HL-60/S4 (cell line): ENCODE results near the gene PAX5.

Experiments used
- in situ Hi-C: fragments of 300-500 bp; cut with MboI; formaldehyde crosslinking; loops from 2 replicates; pipeline ENCODE4 v1.14.3; 2022; ENCODE audit warnings: low sequenced_read_pairs

The PAX5 gene

DNA sequence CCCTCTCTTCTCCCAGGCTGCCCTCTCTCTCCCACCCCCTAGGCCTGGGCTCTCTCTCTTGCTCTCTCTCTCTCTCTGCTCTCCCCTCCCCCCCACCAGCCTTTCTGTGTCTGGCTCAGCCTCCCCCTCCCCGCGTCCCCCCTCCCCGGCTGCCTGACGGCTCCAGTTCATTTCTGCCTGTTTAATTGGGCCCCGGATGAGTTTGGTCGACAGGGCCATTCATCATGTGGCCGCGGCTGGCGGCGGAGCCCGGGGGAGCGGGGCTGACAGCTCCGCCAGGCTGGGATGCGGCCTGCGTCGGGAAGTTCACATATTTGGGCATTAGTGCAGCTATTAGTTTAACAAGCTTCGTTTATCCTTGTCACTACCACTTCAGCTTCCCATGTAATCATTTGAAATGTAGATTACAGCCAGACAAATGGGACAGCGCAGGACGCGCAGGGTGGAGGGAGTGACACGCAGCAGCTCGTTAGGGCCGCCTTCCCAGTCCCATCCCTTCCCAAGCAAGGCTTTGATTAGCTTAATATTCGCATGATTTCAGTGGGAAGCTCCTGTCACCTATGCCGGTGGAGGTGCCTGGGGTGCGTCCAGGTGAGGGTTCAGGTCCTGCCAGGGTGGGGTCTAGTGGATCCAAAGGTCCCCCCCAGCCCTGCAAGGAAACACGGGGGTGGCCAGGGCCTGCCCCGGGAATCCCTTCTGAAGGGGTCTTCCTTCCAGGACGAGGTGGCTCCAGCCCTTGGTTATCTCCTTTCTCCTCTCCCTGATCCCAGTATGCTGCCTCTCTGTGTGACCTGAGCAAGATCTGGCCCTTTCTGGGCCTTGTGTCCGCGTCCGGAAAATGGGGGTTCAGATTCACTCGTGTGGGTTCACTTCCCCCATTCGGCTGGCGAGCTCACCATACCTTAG, 214.8 kb downstream of the PAX5 start:
- in situ Hi-C loops = no loop called here

DNA sequence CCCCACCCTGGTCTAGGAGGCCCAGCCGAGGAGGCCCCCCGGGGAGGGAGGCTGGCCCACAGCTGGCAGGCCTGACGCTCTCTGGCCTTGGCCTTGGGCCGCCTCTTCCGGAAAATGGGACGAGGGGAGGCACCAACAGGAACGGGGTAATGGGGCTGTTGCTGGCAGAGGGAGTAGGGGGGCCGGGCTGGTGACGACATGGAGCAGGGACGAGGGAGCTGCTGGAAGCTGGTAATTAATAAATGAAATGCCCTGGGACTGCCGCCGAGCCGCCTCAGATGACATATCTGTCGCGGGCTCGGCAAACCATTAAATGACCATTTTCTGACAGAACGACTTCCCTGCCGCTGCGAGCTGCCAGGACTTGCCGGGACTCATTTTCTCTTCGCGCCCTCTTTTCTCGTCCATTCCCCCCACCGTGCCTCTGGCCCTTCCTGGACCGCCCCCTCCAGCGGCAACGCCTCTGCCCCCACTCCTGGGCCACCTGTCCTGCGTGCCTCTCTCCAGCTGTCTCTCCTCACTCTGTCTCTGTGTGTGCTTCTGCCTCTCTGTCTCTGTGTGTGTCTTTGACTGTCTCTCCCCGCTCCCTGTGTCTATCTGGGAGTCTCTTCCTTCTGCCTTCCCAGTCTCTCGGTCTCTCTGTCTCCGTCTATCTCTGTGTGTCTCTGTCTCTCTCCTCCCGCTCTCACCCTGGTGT, 215.7 kb downstream of the PAX5 start:
- in situ Hi-C loops = no loop called here

DNA sequence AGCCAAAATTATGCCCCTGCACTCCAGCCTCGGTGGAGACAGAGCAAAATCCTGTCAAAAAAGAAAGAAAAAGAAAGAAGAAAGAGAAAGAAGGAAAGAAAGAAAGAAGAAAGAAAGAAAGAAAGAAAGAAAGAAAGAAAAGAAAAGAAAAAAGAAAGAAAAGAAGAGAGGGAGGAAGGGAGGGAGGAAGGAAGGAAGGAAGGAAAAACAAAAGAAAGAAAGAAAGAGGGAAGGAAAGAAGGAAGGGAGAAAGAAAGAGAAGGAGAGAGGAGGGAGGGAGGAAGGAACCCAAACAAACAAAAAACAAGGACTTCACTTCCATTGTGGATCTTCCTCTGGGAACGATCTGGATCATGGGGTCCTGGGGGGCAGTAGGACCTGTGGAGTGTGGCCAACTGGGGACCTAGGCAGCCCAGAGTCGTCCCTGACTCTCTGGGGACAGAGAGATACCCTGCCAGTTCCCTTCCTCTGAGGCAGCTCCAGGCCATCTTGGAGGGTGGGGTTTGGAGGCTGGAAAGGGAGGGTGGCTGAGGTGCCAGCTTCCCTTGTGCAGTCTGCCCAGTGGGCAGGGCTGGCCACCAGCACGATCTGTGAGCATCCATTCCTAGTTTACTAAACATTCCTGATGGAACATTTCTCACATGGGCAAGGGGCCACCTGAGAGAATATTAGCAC, 216.8 kb downstream of the PAX5 start:
- in situ Hi-C loops = no loop called here

DNA sequence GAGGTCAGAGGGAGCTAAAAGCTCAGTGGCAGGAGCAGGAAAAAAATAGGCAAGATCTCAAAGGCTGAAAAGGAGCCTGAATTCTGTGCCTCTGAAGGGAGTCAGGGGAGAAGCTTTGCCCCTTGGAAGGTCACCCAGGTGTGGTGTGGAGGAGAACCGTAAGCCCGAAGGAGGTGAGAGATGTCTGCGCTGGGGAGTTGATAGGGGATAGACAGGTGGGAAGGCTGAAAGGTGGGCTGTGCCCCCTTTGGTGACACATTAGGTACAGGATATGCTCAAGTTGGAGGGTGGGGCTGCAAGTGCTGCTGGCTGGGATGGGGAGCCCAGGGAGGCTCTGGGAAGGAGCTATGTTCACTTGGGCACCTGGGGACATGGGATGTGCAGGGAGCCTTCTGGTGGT, 217.7 kb downstream of the PAX5 start:
- in situ Hi-C loops = no loop called here

DNA sequence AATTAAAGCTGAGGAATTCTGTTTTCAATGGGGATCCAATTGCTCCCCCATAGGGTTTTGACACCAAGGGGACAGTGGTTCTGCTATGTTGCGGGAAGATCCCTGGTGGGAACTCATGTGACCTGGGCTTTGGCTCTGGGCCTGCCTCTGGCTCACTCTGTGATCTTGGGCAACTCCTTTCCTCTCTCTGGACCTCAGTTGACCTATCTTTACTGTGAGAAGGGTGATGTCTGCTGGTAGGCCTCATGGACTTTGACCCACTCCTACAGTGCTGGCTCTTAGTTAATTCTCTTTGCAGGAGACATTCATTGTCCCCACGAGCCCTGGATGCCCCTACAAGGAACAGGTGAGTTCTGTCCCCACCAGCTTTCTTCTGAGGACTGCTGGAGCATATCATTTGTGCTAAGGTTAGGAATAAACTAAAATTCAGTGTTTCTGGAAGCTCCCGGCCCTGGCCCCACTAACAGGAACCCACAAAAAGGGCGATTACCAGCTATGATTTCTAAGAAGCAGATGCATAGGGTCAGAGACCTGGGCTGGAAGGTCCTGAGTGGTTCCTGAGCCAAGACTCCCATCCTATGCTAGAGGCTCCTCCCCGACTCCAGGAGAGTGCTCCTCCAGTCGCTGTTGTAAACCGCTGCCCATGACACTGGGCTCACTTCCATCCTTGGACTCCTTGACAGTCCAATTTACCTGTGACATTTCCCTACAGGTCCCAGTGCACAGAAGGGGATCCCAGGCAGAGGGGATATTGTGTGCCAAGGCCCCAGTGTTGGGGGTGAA, 218.3 kb downstream of the PAX5 start:
- in situ Hi-C loops = no loop called here

DNA sequence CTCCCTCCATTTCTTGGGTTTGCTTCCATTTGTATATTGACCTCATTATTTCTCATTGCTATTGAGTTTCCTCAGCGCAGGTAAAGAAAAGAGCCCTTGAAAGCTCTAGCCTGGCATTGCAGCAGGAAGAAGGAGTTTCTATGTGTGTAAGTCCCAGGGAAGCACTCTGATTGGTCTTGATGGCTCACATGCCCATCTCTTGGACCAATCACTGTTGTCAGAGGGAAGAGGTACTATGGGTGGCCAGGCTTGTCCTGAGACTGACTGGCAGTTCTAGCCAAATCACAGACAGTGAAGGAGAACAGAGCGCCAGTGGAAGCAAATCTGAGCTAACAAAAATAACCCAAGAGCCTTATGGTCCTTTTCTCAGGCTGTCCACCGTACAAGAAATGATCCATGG, 219.0 kb downstream of the PAX5 start:
- in situ Hi-C loops = no loop called here

DNA sequence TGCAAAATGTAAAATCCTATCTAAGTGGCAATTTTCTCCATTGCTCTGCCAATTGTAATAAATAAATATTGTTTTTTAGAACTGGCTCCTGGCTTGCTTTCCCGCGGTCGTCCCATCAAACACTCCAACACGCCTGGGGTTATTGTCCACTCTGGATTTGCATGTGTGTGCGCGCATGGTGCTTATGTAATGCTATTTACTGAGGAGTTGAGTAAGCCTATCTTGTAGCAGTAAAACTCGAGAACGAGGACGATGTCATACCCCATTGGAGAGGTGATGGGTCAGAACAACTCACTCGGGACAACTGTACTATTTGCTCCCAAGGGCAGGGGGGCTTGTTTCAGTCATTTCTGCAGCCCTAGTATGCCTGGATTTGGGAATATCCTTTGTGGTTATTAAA, 220.9 kb downstream of the PAX5 start:
- in situ Hi-C loops = no loop called here

DNA sequence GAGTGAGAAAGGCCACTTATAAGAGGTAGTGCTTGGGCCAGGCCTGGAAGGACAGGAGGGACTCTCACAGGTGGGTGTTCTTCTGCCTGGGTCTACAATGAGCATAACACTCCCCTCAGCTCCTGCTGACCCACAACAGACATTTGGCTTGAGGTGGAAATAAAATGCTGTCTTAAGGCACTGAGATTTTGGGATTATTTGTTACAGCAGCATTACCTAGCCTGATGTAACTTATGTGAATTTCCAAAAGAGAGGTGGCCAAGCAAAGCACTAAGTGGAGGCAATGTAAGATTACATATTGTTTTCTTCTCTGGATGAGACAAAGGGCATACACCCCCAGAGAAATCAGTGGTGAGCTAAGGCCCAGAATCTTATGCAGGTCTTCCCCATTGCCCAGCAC, 221.5 kb downstream of the PAX5 start:
- in situ Hi-C loops = no loop called here

DNA sequence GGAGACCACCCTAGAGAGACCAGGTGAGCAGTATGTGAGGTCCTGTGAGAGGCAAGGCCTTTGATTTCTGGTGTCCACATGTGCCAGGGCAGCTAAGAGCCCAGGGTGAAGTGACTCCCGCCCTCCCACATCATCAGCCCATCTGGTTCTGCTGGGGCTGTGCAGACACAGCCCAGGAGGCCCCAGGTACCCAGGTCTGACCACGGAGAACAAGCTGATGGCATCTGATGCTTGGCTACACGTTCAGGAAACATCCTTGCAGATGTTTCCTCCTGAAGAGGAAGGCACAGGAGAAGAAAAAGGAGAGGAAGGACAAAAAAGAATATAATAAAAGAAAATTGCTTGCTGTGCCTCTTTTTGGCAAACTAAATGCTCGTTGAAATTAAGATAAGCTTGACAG, 225.8 kb downstream of the PAX5 start:
- in situ Hi-C loops = no loop called here

DNA sequence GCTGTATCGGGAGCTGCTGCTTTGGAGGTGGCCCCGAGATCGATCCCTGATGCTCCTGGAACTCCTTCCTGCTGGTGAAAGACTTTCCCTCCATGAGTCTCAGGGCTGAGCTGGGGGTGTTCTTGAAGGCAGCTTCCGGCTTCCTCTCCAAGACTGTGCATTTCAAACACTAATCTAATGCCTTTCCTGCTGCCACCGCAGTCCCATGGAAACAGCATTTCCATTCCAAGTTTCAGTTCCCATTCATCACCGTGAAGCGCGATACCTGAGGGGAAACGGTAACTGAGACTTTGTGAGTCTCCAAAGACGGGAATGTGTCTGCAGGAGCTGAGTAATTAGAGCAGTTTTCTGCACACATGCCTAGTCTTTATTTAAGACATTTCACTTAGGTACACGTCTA, 230.1 kb downstream of the PAX5 start:
- in situ Hi-C loops = no loop called here

DNA sequence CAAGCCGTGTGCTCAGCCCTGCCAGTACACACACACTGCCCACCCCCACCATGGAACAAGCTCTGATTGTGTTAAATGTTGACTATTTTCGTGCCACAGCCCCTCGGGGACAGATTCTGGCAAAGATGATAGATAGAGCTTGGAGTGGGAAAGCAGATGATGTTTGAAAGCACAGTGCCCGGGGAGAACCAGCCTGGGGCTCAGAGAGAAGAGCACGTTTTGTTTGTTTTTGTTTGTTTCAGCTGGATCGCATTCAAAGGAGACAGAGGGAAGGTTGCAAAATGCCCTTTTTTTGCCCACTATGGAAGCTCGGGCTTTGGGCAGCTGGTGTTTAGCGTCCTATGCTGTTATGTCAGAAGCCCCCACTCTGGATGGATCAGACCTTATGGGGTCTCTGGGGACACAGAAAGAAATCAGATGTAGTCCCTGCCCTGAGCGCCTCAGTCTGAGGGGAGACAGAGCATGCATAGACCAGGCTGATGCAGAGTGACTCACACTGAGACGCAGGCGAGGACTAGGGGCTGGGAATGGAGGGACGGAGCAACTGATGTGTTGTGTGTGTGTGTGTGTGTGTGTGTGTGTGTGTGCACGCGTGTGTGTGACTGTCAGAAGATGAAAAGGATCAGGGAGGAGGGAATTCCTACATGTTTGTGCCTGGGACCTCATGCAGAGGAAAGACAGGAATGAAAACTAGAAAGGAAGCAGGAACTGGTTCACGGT, 231.7 kb downstream of the PAX5 start:
- in situ Hi-C loops = no loop called here

DNA sequence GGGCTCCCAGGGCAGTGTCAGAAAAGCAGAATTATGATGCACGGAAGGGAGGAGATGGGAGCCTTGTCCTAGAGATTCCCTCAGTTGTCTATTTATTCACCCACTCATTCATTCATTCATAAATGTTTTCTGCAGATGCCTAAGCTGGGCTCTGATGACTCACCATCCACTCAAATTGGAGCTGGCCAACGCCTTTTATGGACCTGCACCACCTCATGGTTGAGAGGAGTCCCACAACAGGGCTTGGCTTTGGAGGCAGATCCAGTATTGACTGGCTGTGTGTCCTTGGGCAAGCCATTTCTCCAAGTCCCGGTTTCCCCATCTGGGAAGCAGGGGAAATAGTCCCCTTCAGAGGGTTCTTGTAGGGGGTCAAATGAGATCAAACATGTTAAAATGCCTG, 233.6 kb downstream of the PAX5 start:
- in situ Hi-C loops = no loop called here

DNA sequence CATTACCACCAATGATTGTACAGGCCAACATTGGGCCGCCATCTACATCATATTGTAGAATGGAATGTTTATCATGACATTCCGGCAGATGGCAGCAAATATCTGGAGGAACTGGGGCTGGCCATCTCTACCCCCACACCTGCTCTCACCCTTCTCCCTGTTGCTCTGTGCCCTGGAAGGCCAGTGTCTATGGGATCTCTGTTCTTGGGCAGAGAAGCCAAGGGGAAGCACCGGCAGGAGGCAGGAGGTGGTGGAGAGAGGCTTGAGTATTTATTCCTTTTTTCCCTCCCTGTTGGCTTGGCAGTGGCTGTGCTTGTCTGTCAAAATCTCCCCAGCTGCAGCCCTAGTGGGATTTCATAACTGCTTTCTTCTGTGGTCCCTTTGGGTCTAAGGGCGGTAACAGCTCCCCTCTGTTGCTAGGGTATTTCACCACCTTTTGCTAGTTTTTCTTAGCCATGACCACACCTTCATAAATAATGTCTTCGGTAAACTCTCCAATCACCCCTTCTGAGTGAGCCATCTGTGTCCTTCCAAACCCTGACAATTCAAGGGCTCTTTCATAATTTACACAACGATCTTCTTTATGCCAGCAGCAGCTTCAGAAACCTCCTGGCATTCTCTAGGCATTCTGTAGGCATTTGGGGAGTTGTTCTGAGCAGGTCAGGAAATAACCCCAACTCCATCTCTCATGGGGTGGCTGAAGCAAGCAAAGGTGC, 235.6 kb downstream of the PAX5 start:
- in situ Hi-C loops = no loop called here

DNA sequence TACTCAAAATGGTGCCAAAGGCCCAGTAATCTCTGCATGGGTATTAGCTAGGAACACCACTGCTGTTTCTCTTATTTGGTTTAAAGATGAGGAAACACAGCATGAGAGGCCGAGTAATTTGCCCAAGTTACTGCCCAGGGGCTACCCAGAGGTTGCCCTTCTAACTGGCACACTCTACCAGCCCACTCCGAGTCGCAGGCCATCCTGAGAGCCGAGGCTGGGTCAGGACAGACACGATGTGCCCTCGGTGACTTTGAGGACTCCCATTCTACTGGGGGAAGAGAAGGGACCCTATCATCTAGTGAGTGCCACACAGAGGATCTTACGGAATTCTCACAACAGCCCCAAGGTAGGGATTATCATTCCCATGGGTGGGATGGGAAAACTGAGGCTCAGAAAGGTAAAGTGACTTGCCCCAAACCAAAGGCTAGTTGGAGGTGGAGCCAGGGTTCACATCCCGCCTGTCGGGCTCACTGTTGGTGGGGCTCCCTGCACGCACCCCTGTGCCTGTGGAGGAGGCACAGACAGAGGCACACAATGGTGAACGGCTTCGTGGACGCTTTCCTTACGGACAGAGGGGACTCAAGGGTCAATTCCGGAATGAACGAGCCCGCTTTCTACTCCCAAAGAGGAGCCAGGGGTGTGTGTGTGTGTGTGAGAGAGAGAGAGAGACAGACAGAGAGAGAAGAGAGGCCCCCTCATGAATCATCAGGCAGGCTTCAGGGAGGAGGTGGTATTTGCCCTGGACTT, 236.4 kb downstream of the PAX5 start:
- in situ Hi-C loops = no loop called here

DNA sequence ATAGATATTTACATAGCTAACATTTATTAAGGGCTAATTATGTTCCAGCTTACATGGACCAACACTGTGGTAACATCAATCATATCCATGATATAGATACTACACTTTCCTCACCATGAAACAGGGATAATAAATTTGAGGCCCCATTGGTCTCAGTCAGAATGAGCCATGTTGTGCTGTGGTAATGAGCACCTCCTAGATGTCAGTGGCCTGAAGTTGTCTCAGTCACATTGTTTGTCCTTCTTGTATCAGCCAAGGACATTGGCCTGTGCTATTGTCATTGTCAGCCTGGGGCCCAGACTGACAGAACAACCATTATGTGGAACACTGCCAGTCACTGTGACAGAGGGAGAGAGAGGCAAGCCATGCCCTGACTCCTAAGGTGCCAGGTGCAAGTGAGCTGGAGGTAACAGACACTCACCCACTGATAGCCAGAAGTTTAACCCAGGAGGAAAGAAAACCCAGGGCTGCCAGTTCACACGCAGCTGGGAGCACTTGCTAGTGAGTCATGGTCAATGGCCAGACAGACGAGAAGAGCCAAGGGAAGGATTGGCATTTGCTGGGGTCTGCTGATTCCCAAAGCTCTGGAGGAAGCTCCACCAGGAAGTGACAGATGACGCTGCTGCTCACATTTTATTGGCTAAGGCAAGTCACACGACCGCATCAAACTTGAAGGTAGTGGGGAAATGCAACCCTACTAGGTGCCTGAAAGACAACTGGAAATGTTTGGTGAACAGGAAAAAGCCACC, 237.2 kb downstream of the PAX5 start:
- in situ Hi-C loops = no loop called here

DNA sequence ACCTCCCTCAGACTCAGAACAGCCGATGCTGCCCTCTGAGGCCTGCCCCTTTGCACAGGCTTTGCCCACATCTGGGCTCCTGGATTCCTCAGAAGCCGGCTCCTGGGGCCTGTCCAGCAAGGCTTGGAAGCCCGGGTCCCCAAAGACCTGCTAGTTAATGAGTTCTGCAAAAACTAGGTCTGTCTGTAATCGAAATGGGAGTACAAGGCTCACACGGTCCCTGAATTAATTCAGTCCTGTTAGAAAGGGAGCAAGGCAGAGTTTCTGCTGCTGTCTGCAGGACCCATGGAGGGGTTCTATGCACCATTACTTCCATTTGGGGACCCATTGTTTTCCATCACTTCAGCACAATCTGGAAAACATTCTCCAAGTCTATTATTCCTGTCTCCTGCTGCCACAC, 239.6 kb downstream of the PAX5 start:
- in situ Hi-C loops = no loop called here

DNA sequence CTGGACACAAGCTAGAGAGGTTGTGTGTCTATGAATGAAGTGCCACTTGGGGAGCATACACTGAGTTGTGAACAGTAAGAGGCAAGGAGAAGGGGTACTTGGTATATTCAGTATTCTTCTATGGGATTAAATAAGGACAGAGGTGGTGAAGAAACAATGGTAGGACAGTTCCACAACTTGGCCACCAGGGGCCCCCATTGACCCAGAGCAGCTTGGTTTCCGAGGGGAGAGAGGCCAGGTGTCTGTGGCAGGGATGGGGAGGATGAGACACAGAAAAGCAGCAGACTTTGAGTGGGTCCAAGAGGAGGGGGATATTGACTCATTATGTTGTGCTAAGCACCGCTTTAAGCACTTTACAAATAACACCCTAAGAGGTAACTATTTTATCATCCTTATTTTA, 240.8 kb downstream of the PAX5 start:
- in situ Hi-C loops = no loop called here

DNA sequence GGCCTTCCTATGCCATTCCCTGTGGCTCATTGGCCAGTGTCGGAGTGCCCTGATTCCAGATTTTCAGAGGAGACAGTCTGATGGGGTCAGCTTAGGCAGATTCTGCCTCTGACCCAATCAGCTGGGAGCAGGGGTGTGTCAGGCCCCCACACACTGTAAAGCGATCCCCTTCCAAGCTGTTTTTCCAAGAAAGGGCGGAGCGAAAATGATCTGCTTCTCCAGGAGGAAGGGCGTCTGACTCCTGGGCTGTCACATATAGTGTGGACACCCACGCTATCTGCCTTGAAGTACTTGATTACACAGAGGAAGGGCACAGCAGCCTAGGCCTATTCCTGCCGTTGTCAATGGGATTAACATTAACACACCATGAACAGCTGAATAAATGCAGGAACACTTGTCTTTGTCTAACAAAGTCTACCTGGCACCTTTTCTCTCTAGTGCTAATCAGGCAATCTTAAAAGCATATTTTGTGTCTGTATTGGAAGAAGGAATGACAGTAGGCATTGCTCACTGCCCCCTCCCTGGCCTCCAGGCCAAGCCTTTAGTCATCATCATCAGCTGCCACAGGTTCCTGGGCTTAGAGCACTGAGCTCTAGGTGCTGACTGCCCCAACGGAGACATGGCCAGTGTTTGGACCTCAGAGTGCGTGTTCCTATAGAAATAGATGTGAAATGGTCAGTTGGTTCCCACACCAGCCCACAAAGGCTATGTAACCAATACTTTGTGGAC, 242.7 kb downstream of the PAX5 start:
- in situ Hi-C loops = no loop called here
